GM06990 (cell line): ENCODE measurements around the gene EML1.

Experiments used
- DNase-seq: peaks from one replicate; pipeline ENCODE4 v3.0.0-alpha.2; 2011; ENCODE audit not compliant: insufficient read length; ENCODE audit errors: extremely low read depth
- H3K27me3 ChIP-seq: replicated peaks from 2 replicates; pipeline ENCODE4 v1.6.0; 2011; ENCODE audit warnings: low read length; ENCODE audit not compliant: control insufficient read depth, insufficient read depth
- H3K36me3 ChIP-seq: 2 replicates; pipeline ENCODE4 v1.5.1; 2011; ENCODE audit warnings: low read length; ENCODE audit not compliant: control insufficient read depth, insufficient read depth
- H3K4me3 ChIP-seq: replicated peaks from 2 replicates; pipeline ENCODE4 v1.5.1; 2011; ENCODE audit warnings: low read depth, mild to moderate bottlenecking, control low read depth, low read length
- TF ChIP-seq, protein P1 (sequence below): IDR thresholded peaks from 2 replicates; pipeline ENCODE4 v1.5.1; 2011; ENCODE audit warnings: low read length, control low read depth, mild to moderate bottlenecking, inconsistent platforms; ENCODE audit not compliant: insufficient read depth, poor library complexity, severe bottlenecking

The EML1 gene

DNA sequence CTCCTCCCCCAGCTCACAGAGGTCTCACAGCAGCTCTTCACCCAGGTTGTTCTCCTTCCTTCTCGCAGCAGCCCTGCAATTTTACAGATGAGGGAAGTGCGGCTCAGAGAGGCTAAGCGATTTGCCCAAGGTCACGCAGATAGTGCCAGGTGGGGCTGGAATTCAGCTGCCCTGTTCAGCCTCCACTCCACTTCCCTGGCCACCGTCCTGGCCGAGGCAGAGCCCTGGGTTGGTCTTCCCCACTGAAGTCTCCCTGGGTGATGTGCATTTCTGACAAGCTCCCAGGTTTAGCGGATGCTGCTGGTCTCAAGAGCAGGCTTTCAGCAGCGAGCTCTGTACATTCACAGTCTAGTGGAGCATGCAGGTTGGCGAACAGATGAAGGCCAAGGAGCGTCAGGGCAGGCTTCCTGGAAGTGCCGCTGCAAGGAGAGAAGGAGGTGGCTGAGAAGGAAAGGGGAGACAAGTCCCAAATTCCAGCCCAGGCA lies 28.9 kb upstream of the EML1 start:
- DNase-seq, result no peak
- no peaks in the 10 kb centered on the region for H3K36me3 ChIP-seq
- TF ChIP-seq, protein P1, sequence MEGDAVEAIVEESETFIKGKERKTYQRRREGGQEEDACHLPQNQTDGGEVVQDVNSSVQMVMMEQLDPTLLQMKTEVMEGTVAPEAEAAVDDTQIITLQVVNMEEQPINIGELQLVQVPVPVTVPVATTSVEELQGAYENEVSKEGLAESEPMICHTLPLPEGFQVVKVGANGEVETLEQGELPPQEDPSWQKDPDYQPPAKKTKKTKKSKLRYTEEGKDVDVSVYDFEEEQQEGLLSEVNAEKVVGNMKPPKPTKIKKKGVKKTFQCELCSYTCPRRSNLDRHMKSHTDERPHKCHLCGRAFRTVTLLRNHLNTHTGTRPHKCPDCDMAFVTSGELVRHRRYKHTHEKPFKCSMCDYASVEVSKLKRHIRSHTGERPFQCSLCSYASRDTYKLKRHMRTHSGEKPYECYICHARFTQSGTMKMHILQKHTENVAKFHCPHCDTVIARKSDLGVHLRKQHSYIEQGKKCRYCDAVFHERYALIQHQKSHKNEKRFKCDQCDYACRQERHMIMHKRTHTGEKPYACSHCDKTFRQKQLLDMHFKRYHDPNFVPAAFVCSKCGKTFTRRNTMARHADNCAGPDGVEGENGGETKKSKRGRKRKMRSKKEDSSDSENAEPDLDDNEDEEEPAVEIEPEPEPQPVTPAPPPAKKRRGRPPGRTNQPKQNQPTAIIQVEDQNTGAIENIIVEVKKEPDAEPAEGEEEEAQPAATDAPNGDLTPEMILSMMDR, result no peak
- no peaks in the 10 kb centered on the region for H3K27me3 ChIP-seq
- H3K4me3 ChIP-seq, result no peak overlapping the region

DNA sequence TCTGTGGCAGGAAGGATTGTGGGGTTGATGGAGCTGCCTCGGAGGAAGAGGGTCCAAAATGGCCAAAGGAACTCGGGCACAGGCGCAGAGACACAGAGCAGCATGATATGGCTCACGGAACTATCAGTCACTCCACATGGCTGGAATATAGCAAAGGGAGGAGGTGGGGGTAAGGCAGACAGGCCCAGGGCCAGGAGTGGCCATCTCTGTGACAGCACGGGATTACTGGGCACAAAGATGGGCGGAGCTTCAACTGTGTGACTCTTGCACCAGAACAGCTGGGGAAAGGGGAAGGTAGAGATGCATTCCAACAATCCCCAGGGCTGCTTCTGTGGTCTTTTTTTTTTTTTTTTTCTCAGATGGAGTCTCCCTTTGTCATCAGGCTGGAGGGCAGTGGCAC lies 24.8 kb upstream of the EML1 start:
- DNase-seq, result no peak

DNA sequence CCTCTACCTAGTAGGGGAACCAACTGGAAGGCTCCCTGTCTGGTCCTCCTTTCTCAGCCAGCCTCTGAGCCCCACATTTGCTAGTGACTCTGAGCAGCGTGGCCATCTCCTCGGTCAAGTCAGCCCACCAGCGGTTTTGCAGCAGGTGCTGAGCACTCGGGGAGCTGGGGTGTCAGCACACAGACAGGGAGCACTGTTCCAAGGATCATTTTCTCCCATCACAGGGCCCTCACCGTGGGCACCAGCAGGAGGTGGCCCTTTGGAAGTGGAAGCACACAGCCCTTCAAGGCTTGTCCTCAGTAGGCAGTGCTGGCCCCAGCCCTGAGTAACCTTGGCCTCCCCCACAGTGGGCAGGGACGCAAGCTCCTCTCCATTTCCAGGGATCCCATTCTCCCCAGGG lies 24.1 kb upstream of the EML1 start:
- Histone ChIP-seq H3K36me3 (no peaks in the 10 kb centered on the region), H3K27me3 (no peaks in the 10 kb centered on the region), H3K4me3 (no peak overlapping the region)
- DNase-seq, result no peak
- TF ChIP-seq, protein P1, result no peak

More for the DNA sequence above, 24.8 kb upstream of the EML1 start:
- H3K4me3 ChIP-seq, result no peak overlapping the region
- H3K27me3 ChIP-seq, result no peaks in the 10 kb centered on the region
- TF ChIP-seq, protein P1, result no peak
- no peaks in the 10 kb centered on the region for H3K36me3 ChIP-seq

DNA sequence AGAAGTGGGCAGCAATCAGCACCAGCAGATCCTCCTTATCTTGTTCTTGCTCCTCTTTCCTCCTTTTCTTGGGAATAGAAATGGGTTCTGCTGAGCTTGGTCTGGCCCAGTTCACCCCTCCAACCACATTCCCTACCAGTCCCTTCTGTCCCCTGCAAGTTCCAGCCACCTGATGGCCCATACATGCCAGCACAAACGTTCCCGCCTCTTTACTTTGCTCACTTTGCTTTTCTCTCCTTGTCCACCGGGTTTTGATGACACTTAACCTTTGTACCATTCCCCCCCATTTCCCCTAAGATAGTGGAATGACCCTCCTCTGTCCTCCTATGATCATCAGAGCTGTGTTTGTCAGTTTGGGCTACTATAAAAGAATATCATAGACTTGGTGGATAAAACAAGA lies 23.4 kb upstream of the EML1 start:
- TF ChIP-seq, protein P1, result no peak
- no peaks in the 10 kb centered on the region for H3K36me3 ChIP-seq
- H3K27me3 ChIP-seq, result no peaks in the 10 kb centered on the region
- H3K4me3 ChIP-seq, result no peak overlapping the region
- DNase-seq, result no peak

DNA sequence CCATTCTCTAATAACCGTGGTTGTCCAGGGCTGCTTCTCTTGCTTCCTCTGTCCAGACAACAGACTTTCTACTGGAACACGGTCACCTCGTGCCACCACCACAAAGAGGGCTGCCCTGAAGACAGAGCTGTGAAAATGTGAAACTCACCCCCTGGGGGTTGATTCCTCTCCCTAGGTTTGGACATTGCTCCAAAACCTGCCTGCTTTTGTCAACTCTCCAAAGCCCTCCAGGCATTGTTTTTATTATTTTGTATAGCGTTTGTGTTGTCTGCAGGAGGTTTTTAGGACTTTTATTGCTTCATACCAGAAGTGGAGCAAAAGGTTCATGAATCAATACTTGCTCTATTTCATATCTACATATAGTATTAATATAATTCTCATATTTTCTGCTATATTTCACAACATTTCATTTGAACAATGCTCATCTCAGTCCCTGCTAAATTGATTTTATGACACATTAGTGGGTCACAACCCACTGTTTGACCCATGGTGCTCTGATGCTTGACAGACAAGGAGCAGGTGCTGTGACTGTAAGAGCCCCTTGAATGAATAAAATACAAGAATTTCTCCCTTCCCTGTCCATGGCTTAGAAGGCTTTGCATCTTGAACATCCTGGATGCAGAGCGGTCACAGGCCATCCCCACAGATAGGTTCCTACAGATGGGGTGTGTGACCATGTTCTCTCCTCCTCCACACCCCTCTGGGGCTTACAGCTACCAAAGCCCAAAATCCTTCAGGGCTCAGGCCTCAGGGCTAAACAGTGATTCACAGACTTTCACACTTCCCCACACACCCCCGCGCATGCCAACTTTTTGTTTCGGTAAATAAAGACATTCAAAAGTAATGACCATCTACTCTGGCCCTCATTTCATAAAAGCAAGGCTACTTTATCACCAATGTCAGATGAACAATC lies 20.6 kb upstream of the EML1 start:
- TF ChIP-seq, protein P1, result no peak
- DNase-seq, result no peak
- H3K4me3 ChIP-seq, result no peak overlapping the region
- peaks cover 2% of the 10 kb centered on the region; the same call in 1 of the 2 replicates for H3K27me3 ChIP-seq
- no peaks in the 10 kb centered on the region for H3K36me3 ChIP-seq
